Measurements from ENCODE around the gene ST7L. TPM values are rescaled to one million over a fixed set of nuclear protein-coding genes. Genes with fewer than 3 reads are reported as not detected.

ST7L gene
- total RNA-seq, 2 experiments from 2014 or later = 25.5 to 29.8 TPM

- no peaks in the 10 kb centered on the region for H3K4me1 ChIP-seq (ENCODE audit: insufficient read depth, low read length)
- POLR2A ChIA-PET = no interaction called here
- no peak overlapping the region for H3K27ac Mint-ChIP-seq
- H3K27me3 Mint-ChIP-seq = no peaks in the 10 kb centered on the region
- no peaks in the 10 kb centered on the region for H3K27me3 ChIP-seq (ENCODE audit: control insufficient read depth in 1 of 2, insufficient read depth in 2 of 2, low read length in 2 of 2)
- ATAC-seq (ENCODE audit: poor library complexity) = no peak
- H3K4me3 Mint-ChIP-seq = no peak overlapping the region
- no peak for DNase-seq
- H3K27ac ChIP-seq (ENCODE audit: low read depth in 1 of 2, low read length in 2 of 2) = no peak overlapping the region
- CTCF ChIA-PET = no interaction called here
- H3K9me3 Mint-ChIP-seq = no peaks in the 10 kb centered on the region
- H3K4me1 Mint-ChIP-seq (ENCODE audit: low read depth) = no peaks in the 10 kb centered on the region
- no peak overlapping the region for H3K4me3 ChIP-seq (ENCODE audit: low read length)
- intact Hi-C loops (cut with DNase I, micrococcal nuclease) = no loop called here
- H3K36me3 Mint-ChIP-seq (ENCODE audit: low read depth) = no peaks in the 10 kb centered on the region
- TF ChIP-seq, protein P1, sequence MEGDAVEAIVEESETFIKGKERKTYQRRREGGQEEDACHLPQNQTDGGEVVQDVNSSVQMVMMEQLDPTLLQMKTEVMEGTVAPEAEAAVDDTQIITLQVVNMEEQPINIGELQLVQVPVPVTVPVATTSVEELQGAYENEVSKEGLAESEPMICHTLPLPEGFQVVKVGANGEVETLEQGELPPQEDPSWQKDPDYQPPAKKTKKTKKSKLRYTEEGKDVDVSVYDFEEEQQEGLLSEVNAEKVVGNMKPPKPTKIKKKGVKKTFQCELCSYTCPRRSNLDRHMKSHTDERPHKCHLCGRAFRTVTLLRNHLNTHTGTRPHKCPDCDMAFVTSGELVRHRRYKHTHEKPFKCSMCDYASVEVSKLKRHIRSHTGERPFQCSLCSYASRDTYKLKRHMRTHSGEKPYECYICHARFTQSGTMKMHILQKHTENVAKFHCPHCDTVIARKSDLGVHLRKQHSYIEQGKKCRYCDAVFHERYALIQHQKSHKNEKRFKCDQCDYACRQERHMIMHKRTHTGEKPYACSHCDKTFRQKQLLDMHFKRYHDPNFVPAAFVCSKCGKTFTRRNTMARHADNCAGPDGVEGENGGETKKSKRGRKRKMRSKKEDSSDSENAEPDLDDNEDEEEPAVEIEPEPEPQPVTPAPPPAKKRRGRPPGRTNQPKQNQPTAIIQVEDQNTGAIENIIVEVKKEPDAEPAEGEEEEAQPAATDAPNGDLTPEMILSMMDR (IDR thresholded peaks at IDR 0.05) = no peak
- H3K9me3 ChIP-seq (ENCODE audit: control insufficient read depth in 1 of 2, insufficient read depth in 1 of 2, low read length in 2 of 2) = no peaks in the 10 kb centered on the region
- H3K36me3 ChIP-seq (ENCODE audit: insufficient read depth, low read length) = no peaks in the 10 kb centered on the region
These were observed 102.8 kb downstream of the ST7L start for GRCh38 chr1:112516141-112516540.

DNA sequence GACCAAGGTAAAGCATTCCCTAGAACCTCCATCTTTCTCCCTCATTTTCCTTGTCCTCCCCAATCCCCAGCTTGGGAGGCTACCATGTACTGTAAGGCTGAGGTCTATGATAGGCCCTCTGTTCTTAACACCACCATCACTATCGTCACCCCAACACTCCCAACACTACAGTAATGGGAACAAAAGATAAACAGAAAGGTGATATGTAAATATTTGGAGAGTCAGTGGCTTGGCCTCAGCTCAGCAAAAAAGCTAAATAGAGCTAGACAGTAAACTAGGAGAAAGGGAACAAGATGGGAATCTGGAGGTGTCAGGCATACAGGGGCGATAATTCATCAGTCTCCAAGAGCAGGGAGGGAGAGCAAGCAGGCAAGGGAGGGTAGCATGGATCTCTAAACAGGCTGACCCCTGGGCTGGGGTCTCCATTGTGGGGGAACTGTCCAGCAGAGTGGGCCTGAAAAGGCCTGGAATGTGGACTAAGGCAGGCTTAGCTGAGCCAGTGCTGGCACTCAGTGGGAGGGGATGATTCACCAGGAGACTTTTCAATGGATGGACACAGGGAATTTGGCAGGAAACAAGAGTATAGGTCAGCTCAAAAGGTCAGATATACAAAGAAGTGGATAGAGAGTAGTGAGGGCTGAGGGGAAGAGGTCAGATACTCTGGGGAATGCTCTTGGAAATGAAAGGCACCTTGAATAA lies 103.5 kb downstream of the ST7L start:
- Histone ChIP-seq H3K4me3 (ENCODE audit: low read length) (no peak overlapping the region), H3K4me1 (ENCODE audit: insufficient read depth, low read length) (no peaks in the 10 kb centered on the region), H3K27me3 (ENCODE audit: control insufficient read depth in 1 of 2, insufficient read depth in 2 of 2, low read length in 2 of 2) (no peaks in the 10 kb centered on the region), H3K9me3 (ENCODE audit: control insufficient read depth in 1 of 2, insufficient read depth in 1 of 2, low read length in 2 of 2) (no peaks in the 10 kb centered on the region), H3K27ac (ENCODE audit: low read depth in 1 of 2, low read length in 2 of 2) (no peak overlapping the region), H3K36me3 (ENCODE audit: insufficient read depth, low read length) (no peaks in the 10 kb centered on the region)
- no peak overlapping the region for H3K4me3 Mint-ChIP-seq
- H3K36me3 Mint-ChIP-seq (ENCODE audit: low read depth) = no peaks in the 10 kb centered on the region
- no peaks in the 10 kb centered on the region for H3K4me1 Mint-ChIP-seq (ENCODE audit: low read depth)
- H3K9me3 Mint-ChIP-seq = no peaks in the 10 kb centered on the region
- DNase-seq = no peak
- CTCF ChIA-PET = no interaction called here
- no peak overlapping the region for H3K27ac Mint-ChIP-seq
- H3K27me3 Mint-ChIP-seq = peaks cover 3% of the 10 kb centered on the region
- intact Hi-C loops (cut with DNase I, micrococcal nuclease) = no loop called here
- POLR2A ChIA-PET = interaction anchor here (0.6 to 1.6 kb wide), 2 partner anchors 14 to 144 kb away, joined by 3 to 4 read pairs; no protein-coding TSS in a partner anchor
- no peak for ATAC-seq (ENCODE audit: poor library complexity)
- TF ChIP-seq, protein P1 (IDR thresholded peaks at IDR 0.05) = no peak

DNA sequence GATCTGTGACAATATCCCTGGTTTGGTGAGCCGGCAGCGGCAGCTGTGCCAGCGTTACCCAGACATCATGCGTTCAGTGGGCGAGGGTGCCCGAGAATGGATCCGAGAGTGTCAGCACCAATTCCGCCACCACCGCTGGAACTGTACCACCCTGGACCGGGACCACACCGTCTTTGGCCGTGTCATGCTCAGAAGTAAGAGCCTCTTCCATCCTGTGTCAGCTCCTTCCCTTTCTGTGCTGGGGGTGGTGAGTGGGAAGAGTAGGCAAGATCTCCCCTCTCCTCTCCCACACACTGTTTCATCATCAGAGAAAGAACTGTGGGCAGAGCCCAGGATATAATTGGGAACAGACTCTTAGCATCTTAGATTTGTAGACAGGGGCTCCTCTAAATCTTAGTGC lies 104.0 kb downstream of the ST7L start:
- DNase-seq = no peak
- ATAC-seq (ENCODE audit: poor library complexity) = no peak
- no peak overlapping the region for H3K4me3 ChIP-seq (ENCODE audit: low read length)
- intact Hi-C loops (cut with DNase I, micrococcal nuclease) = no loop called here
- ChIA-PET POLR2A (interaction anchor here (1.6 kb wide), 1 partner anchor 14 kb away, joined by 3 read pairs; no protein-coding TSS in a partner anchor), CTCF (interaction anchor here (1.2 kb wide), 1 partner anchor 13 kb away, joined by 3 read pairs; no protein-coding TSS in a partner anchor)
- no peaks in the 10 kb centered on the region for H3K36me3 ChIP-seq (ENCODE audit: insufficient read depth, low read length)
- Mint-ChIP-seq H3K36me3 (ENCODE audit: low read depth) (no peaks in the 10 kb centered on the region), H3K9me3 (no peaks in the 10 kb centered on the region), H3K4me1 (ENCODE audit: low read depth) (no peaks in the 10 kb centered on the region), H3K27me3 (peaks cover 4% of the 10 kb centered on the region), H3K27ac (no peak overlapping the region), H3K4me3 (no peak overlapping the region)
- H3K27ac ChIP-seq (ENCODE audit: low read depth in 1 of 2, low read length in 2 of 2) = no peak overlapping the region
- TF ChIP-seq, protein P1 (IDR thresholded peaks at IDR 0.05) = no peak
- H3K4me1 ChIP-seq (ENCODE audit: insufficient read depth, low read length) = no peaks in the 10 kb centered on the region
- H3K27me3 ChIP-seq (ENCODE audit: control insufficient read depth in 1 of 2, insufficient read depth in 2 of 2, low read length in 2 of 2) = no peaks in the 10 kb centered on the region
- no peaks in the 10 kb centered on the region for H3K9me3 ChIP-seq (ENCODE audit: control insufficient read depth in 1 of 2, insufficient read depth in 1 of 2, low read length in 2 of 2)

Data from CD4-positive, alpha-beta T cell (primary cell).